ENCODE measurements around the gene ZC3H4. TPM values are rescaled to one million over a fixed set of nuclear protein-coding genes. Genes with fewer than 3 reads are reported as not detected.

Gene ZC3H4
- total RNA-seq, 1 experiment from 2014 or later, result 45.1 TPM

- CTCF ChIA-PET, result interaction anchor here (1.9 kb wide), 1 partner anchor 50 kb away, joined by 7 read pairs; no protein-coding TSS in a partner anchor
- H3K9me3 ChIP-seq (ENCODE audit: control insufficient read depth in 1 of 2, insufficient read depth in 1 of 2, low read depth in 1 of 2, low read length in 2 of 2), result no peaks in the 10 kb centered on the region
- H3K9me2 ChIP-seq (ENCODE audit: insufficient read depth), result no peaks in the 10 kb centered on the region
- no peak overlapping the region for H3K4me3 ChIP-seq (replicated peaks in 1 of 2; ENCODE audit: low read depth in 1 of 2, low read length in 2 of 2)
- no peak for ATAC-seq
- BruUV-seq (replicated peaks), result no TSS peak
- no peak overlapping the region for H3K9ac ChIP-seq (ENCODE audit: low read length)
- peaks cover 19 to 37% of the 10 kb centered on the region in 2 experiments; a peak in 3 of 4 replicates for H3K36me3 ChIP-seq (ENCODE audit: control insufficient read depth in 1 of 2, insufficient read depth in 2 of 2, low read length in 2 of 2)
- H3K4me1 ChIP-seq (ENCODE audit: control insufficient read depth in 1 of 2, insufficient read depth in 2 of 2, low read length in 2 of 2), result peaks cover 0 to 11% of the 10 kb centered on the region in 2 experiments; a peak in 3 of 4 replicates
- H4K20me1 ChIP-seq (ENCODE audit: insufficient read depth), result no peaks in the 10 kb centered on the region
- H3K4me2 ChIP-seq (ENCODE audit: low read length), result no peak overlapping the region
- RAD21 ChIA-PET (ENCODE audit: low non-redundant PET in 1 of 2, low total read pairs in 2 of 2, uncharacterized antibody in 2 of 2, unreplicated experiment in 2 of 2), result interaction anchor here in 1 of 2 experiments (0.5 kb wide), 1 partner anchor 331 kb away, joined by 3 read pairs; no protein-coding TSS in a partner anchor
- H2AFZ ChIP-seq (ENCODE audit: low read depth, low read length, poor library complexity, severe bottlenecking), result no peak overlapping the region
- TF ChIP-seq JUND (IDR thresholded peaks at IDR 0.05) (no peak), FOSL1 (IDR thresholded peaks at IDR 0.05; ENCODE audit: low read depth) (no peak), SP1 (IDR thresholded peaks at IDR 0.05; ENCODE audit: low read depth) (no peak), RAD21 (IDR thresholded peaks at IDR 0.05; ENCODE audit: low read depth) (no peak), ATF3 (IDR thresholded peaks at IDR 0.05) (no peak), ZFX (IDR thresholded peaks at IDR 0.05) (no peak), POLR2A (IDR thresholded peaks at IDR 0.05; ENCODE audit: borderline replicate concordance, extremely low read depth, insufficient read depth, insufficient read length) (no peak), ELF1 (IDR thresholded peaks at IDR 0.05; ENCODE audit: borderline replicate concordance, low read depth) (no peak), ZNF274 (IDR thresholded peaks at IDR 0.05; ENCODE audit: low read depth, low read length) (no peak), YY1 (IDR thresholded peaks at IDR 0.05; ENCODE audit: extremely low read depth, insufficient replicate concordance, low read depth, low read length) (no peak), EZH2 (IDR thresholded peaks at IDR 0.05) (no peak), MAX (IDR thresholded peaks at IDR 0.05) (no peak), EZH2phosphoT487 (IDR thresholded peaks at IDR 0.05; ENCODE audit: borderline replicate concordance) (no peak), SIN3A (IDR thresholded peaks at IDR 0.05; ENCODE audit: low read depth) (no peak), TCF7L2 (IDR thresholded peaks at IDR 0.05; ENCODE audit: borderline replicate concordance, extremely low read depth, insufficient read depth, insufficient read length) (no peak), SRF (IDR thresholded peaks at IDR 0.05; ENCODE audit: low read depth) (no peak), EGR1 (IDR thresholded peaks at IDR 0.05; ENCODE audit: low read depth) (no peak)
- TF ChIP-seq, protein P1, sequence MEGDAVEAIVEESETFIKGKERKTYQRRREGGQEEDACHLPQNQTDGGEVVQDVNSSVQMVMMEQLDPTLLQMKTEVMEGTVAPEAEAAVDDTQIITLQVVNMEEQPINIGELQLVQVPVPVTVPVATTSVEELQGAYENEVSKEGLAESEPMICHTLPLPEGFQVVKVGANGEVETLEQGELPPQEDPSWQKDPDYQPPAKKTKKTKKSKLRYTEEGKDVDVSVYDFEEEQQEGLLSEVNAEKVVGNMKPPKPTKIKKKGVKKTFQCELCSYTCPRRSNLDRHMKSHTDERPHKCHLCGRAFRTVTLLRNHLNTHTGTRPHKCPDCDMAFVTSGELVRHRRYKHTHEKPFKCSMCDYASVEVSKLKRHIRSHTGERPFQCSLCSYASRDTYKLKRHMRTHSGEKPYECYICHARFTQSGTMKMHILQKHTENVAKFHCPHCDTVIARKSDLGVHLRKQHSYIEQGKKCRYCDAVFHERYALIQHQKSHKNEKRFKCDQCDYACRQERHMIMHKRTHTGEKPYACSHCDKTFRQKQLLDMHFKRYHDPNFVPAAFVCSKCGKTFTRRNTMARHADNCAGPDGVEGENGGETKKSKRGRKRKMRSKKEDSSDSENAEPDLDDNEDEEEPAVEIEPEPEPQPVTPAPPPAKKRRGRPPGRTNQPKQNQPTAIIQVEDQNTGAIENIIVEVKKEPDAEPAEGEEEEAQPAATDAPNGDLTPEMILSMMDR (IDR thresholded peaks at IDR 0.05 in 2 of 3, conservative IDR thresholded peaks at IDR 0.05 in 1 of 3; ENCODE audit: borderline replicate concordance in 1 of 3, insufficient read depth in 1 of 3, low read depth in 2 of 3, low read length in 2 of 3), result no peak
- TF ChIP-seq, protein P2, sequence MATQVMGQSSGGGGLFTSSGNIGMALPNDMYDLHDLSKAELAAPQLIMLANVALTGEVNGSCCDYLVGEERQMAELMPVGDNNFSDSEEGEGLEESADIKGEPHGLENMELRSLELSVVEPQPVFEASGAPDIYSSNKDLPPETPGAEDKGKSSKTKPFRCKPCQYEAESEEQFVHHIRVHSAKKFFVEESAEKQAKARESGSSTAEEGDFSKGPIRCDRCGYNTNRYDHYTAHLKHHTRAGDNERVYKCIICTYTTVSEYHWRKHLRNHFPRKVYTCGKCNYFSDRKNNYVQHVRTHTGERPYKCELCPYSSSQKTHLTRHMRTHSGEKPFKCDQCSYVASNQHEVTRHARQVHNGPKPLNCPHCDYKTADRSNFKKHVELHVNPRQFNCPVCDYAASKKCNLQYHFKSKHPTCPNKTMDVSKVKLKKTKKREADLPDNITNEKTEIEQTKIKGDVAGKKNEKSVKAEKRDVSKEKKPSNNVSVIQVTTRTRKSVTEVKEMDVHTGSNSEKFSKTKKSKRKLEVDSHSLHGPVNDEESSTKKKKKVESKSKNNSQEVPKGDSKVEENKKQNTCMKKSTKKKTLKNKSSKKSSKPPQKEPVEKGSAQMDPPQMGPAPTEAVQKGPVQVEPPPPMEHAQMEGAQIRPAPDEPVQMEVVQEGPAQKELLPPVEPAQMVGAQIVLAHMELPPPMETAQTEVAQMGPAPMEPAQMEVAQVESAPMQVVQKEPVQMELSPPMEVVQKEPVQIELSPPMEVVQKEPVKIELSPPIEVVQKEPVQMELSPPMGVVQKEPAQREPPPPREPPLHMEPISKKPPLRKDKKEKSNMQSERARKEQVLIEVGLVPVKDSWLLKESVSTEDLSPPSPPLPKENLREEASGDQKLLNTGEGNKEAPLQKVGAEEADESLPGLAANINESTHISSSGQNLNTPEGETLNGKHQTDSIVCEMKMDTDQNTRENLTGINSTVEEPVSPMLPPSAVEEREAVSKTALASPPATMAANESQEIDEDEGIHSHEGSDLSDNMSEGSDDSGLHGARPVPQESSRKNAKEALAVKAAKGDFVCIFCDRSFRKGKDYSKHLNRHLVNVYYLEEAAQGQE (IDR thresholded peaks at IDR 0.05; ENCODE audit: low read depth), result no peak
- H3K79me2 ChIP-seq (ENCODE audit: insufficient read depth, low read length), result peaks cover 6% of the 10 kb centered on the region; the same call in 1 of the 2 replicates
- intact Hi-C loops (cut with micrococcal nuclease), result no loop called here
- DNase-seq (ENCODE audit: low read depth, low spot score), result no peak
- no peak overlapping the region for H3K27ac ChIP-seq (ENCODE audit: low read depth, low read length)
- POLR2A ChIA-PET, result no interaction called here
- H3K27me3 ChIP-seq (ENCODE audit: insufficient read depth, low read length), result no peaks in the 10 kb centered on the region
Measured at GRCh38 chr19:47075179-47075810, 38.3 kb downstream of the ZC3H4 start.
